CD4-positive, alpha-beta T cell treated with Interleukin-2 at 100 ng/mL for 4 hours (primary cell): Measurements from ENCODE around the gene RUBCN.
A peak's percentile ranks its signal among the peaks of the same experiment; 100 is the strongest.
"Not testable (repeated sequence)": the region's sequence is repeated elsewhere in the genome, so short reads cannot be mapped to it uniquely, and the experiment has no call there.

Experiments used
- DNase-seq: peaks from one replicate; pipeline ENCODE4 v3.0.0-alpha.2; 2020; ENCODE audit warnings: low spot score

The RUBCN gene

GRCh38 chr3:197685546-197685945 is 51.2 kb downstream of the RUBCN start:
- DNase-seq = no peak

GRCh38 chr3:197683191-197683590 is 53.5 kb downstream of the RUBCN start:
- no peak for DNase-seq

- DNase-seq = no peak
Observed at GRCh38 chr3:197682713-197683112, 54.0 kb downstream of the RUBCN start.

- no peak for DNase-seq
Observed at GRCh38 chr3:197680955-197681521, 55.7 kb downstream of the RUBCN start.

- no peak for DNase-seq
Observed at GRCh38 chr3:197675951-197676350, 60.8 kb downstream of the RUBCN start.

- DNase-seq = no peak
Observed at GRCh38 chr3:197675563-197675860, 61.2 kb downstream of the RUBCN start.

- DNase-seq = no peak
Observed at GRCh38 chr3:197674741-197675562, 61.8 kb downstream of the RUBCN start.

GRCh38 chr3:197673170-197673569 is 63.5 kb downstream of the RUBCN start:
- no peak for DNase-seq

GRCh38 chr3:197670361-197670760 is 66.3 kb downstream of the RUBCN start:
- no peak for DNase-seq

GRCh38 chr3:197667968-197668367 is 68.7 kb downstream of the RUBCN start:
- no peak for DNase-seq

- DNase-seq = not testable (repeated sequence)
Observed at GRCh38 chr3:197667293-197667692, 69.4 kb downstream of the RUBCN start.

- DNase-seq = not testable (repeated sequence)
Observed at GRCh38 chr3:197666221-197666842, 70.4 kb downstream of the RUBCN start.

GRCh38 chr3:197665549-197665948 is 71.2 kb downstream of the RUBCN start:
- DNase-seq = not testable (repeated sequence)

- not testable (repeated sequence) for DNase-seq
Observed at GRCh38 chr3:197665142-197665491, 71.6 kb downstream of the RUBCN start.

GRCh38 chr3:197664414-197665141 is 72.1 kb downstream of the RUBCN start:
- peak; percentile 8 for DNase-seq

GRCh38 chr3:197663367-197664140 is 73.2 kb downstream of the RUBCN start:
- not testable (repeated sequence) for DNase-seq

- DNase-seq = not testable (repeated sequence)
Observed at GRCh38 chr3:197662352-197662751, 74.4 kb downstream of the RUBCN start.

GRCh38 chr3:197661874-197662273 is 74.8 kb downstream of the RUBCN start:
- not testable (repeated sequence) for DNase-seq

GRCh38 chr3:197661234-197661834 is 75.4 kb downstream of the RUBCN start:
- not testable (repeated sequence) for DNase-seq

- DNase-seq = not testable (repeated sequence)
Observed at GRCh38 chr3:197659701-197660100, 77.0 kb downstream of the RUBCN start.

GRCh38 chr3:197659144-197659543 is 77.6 kb downstream of the RUBCN start:
- not testable (repeated sequence) for DNase-seq
